Panc1 (cell line): ENCODE results near the gene KLF2. TPM values are rescaled to one million over a fixed set of nuclear protein-coding genes. Genes with fewer than 3 reads are reported as not detected.

Experiments
- ATAC-seq: fragments of 200-7000 bp; cut with Tn5 transposase; 2 replicates; pipeline ENCODE4 v1.9.1; 2020; ENCODE audit warnings: mild to moderate bottlenecking, moderate library complexity
- BruUV-seq: library from RNA; stranded (reverse); fragments of 400-500 nt; replicated peaks from 2 replicates; lab custom pipeline; 2021; lab: Mats Ljungman, UMichigan
- CTCF ChIA-PET: fragments of 300-600 bp; sonication (Branson Sonifier 250); formaldehyde crosslinking; loops from one replicate; lab custom pipeline; 2022; ENCODE audit warnings: antibody characterized with exemption; lab: Charles Lee
- POLR2A ChIA-PET: fragments of 300-600 bp; sonication (Branson Sonifier 250); formaldehyde crosslinking; loops from one replicate; lab custom pipeline; 2022; ENCODE audit warnings: antibody characterized with exemption; lab: Charles Lee
- DNase-seq: peaks from one replicate; pipeline ENCODE4 v3.0.0-alpha.2; 2010; ENCODE audit warnings: low read depth, low spot score
- H3K27ac ChIP-seq: 2 replicates; pipeline ENCODE4 v1.5.1; 2011; ENCODE audit warnings: mild to moderate bottlenecking, low read length, inconsistent platforms
- H3K27me3 ChIP-seq: fragments of 200-500 bp; sonication (Bioruptor generic); 2 replicates; pipeline ENCODE4 v1.6.0; 2014; ENCODE audit warnings: low read length, inconsistent platforms; ENCODE audit not compliant: control insufficient read depth, insufficient read depth
- H3K36me3 ChIP-seq: fragments of 200-500 bp; sonication (Bioruptor generic); 2 replicates; pipeline ENCODE4 v1.5.1; 2014; ENCODE audit warnings: inconsistent platforms, mild to moderate bottlenecking, low read length, moderate library complexity; ENCODE audit not compliant: control insufficient read depth, insufficient read depth
- H3K4me1 ChIP-seq: 2 replicates; pipeline ENCODE4 v1.5.1; 2011; ENCODE audit warnings: inconsistent platforms, mild to moderate bottlenecking, low read length, moderate library complexity; ENCODE audit not compliant: control insufficient read depth, insufficient read depth
- H3K4me3 ChIP-seq, 2 experiments: 2 replicates each; pipeline ENCODE4 v1.5.1; 2011 to 2012; ENCODE audit warnings: low read depth in 2 of 2, low read length in 2 of 2, mild to moderate bottlenecking in 2 of 2, inconsistent platforms in 1 of 2, moderate library complexity in 1 of 2
- H3K9me3 ChIP-seq: fragments of 200-500 bp; sonication (Bioruptor generic); 2 replicates; pipeline ENCODE4 v1.5.1; 2014; ENCODE audit warnings: low read depth, mild to moderate bottlenecking, inconsistent platforms, low read length, moderate library complexity; ENCODE audit not compliant: control insufficient read depth, insufficient read depth
- POLR2AphosphoS5 ChIP-seq: IDR thresholded peaks from 2 replicates; pipeline ENCODE4 v1.6.1; 2012; ENCODE audit warnings: mild to moderate bottlenecking, low read depth, low read length, moderate library complexity
- REST ChIP-seq, 2 experiments: IDR thresholded peaks; 2 replicates each; pipeline ENCODE4 v1.6.1; 2011 to 2012; ENCODE audit warnings: low read depth in 2 of 2, control low read depth in 1 of 2, low read length in 1 of 2, mild to moderate bottlenecking in 1 of 2, moderate library complexity in 1 of 2; ENCODE audit not compliant: insufficient read depth in 1 of 2
- SIN3A ChIP-seq: IDR thresholded peaks from 2 replicates; pipeline ENCODE4 v1.6.1; 2012; ENCODE audit warnings: low read depth, mild to moderate bottlenecking, low read length, moderate library complexity, borderline replicate concordance; ENCODE audit not compliant: insufficient read depth
- TCF7L2 ChIP-seq: IDR thresholded peaks from 2 replicates; pipeline ENCODE4 v1.6.1; 2011; ENCODE audit warnings: mild to moderate bottlenecking, low read depth, low read length, inconsistent platforms
- in situ Hi-C: cut with HindIII; loops from 2 replicates; pipeline ENCODE4 v1.10.0; 2016; ENCODE audit warnings: low sequenced_read_pairs, low pct_unique_long_range_greater_than_20kb
- intact Hi-C: fragments of 100-400 bp; cut with micrococcal nuclease; formaldehyde crosslinking; loops from one replicate; pipeline ENCODE4 v1.10.0; 2022; ENCODE audit not compliant: unreplicated experiment
- total RNA-seq: library from RNA; stranded (reverse); gene quantifications from one replicate; pipeline ENCODE4 v1.2.1, GENCODE V29; 2021; ENCODE audit not compliant: unreplicated experiment
- TF ChIP-seq, protein P1 (sequence below): fragments of 450-650 bp; IDR thresholded peaks from 2 replicates; pipeline ENCODE4 v1.5.1; 2017; ENCODE audit warnings: mild to moderate bottlenecking

Gene KLF2
- total RNA-seq, 1 experiment from 2014 or later: 3.5 TPM

DNA sequence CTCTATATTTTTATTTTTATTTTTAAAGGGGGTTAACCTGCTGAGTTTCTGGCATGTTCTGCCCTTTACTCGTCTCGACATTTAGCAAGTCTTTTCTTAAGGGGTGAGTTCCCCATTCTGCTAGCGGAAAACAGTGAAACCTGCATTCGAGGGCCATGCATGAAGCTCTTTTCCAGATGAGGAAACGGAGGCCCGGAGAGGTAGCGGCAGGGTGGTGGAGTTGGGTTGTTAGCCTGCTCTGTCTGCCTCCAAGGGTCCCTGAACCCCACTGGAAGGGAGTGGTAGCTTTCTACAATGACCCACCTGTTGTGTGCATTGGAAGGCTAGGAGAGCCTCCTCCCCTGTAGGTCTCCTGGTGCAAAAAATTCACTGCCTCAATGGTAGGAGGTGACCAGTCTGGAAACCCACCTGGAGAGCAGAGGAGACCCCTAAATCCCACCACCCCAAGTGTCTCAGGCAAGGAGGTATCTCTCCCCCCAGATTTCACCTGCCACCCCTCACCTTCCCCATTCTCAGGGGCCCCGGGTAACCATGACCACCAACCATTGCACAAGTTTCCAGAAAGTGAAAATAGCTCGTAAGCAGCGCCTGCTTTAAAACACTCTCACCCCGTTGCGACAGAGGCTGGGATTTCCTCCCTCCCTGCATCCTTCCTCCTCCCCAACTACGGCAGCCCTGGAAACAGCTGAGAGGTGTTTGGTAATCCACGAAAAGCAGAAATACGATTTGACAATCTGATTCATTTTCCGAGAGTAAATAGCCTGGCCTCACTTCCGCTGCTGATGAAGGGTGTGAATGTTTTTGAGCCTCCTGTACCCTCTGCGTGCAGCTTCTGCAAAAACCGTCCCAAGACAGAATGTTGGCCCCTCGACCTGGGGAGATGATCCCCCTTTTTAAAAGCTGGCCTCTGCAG lies 3.5 kb downstream of the KLF2 start:
- no peaks in the 10 kb centered on the region for H3K9me3 ChIP-seq
- in situ Hi-C loops (no loop called here), intact Hi-C loops (loop anchor here (10.0 kb wide), 1 partner anchor 83 kb away; no protein-coding TSS in a partner anchor)
- BruUV-seq: no TSS peak
- DNase-seq (no peak), ATAC-seq (no peak)
- TF ChIP-seq REST (IDR thresholded peaks at IDR 0.05; ENCODE audit: insufficient read depth in 1 of 2, low read depth in 2 of 2, low read length in 1 of 2) (no peak), SIN3A (no peak)
- peaks cover 13% of the 10 kb centered on the region; the same call in 1 of the 2 replicates for H3K4me1 ChIP-seq
- H3K27ac ChIP-seq: 0 out of 2 replicates have a peak overlapping the region, but pooled peaks have one; percentile 12
- ChIA-PET POLR2A (interaction anchor here (0.6 kb wide), 1 partner anchor 27 kb away, joined by 4 read pairs; no protein-coding TSS in a partner anchor), CTCF (interaction anchor here (0.7 kb wide), 2 partner anchors 80 to 175 kb away, joined by 3 to 4 read pairs; no protein-coding TSS in a partner anchor)
- H3K4me3 ChIP-seq: 0 out of 4 replicates have a peak overlapping the region, but pooled peaks of 1 of the 2 experiments have one; percentile 8
- H3K36me3 ChIP-seq: no peaks in the 10 kb centered on the region
- H3K27me3 ChIP-seq: no peaks in the 10 kb centered on the region

DNA sequence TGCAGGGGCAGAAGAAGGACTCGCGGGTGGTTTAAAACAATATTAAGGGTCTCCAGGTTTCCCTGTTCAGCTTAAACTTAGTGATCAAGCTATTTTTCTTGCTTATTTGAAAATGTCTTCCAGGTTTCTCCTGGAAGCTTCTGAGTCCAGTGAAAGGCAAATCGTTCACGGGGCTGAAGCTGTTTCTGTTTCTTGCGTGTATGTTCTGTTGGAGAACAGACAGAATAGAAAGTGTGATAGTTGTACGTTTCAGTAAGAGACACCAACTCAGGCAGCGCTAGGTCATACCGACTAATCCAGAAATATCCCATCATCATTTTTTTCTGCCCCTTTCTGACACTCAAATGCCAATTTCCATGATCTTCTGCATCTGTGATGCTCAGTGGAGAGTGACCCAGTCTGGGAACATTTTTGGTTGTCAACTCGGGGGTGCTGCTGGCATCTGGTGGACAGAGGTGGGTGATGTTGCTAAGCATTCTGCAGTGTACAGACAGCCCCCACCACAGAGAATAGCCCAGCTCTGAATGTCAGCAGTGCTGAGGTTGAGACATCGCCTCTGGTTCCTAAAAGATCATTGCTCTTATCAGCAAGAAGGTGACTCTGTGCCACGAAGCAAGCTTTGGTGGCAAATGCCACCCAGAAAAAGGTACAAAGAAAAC lies 4.3 kb downstream of the KLF2 start:
- Histone ChIP-seq H3K36me3 (no peaks in the 10 kb centered on the region), H3K4me3 (no peak overlapping the region), H3K27ac (no peak overlapping the region), H3K4me1 (peaks cover 13% of the 10 kb centered on the region; the same call in 1 of the 2 replicates), H3K27me3 (no peaks in the 10 kb centered on the region), H3K9me3 (no peaks in the 10 kb centered on the region)
- CTCF ChIA-PET: interaction anchor here (0.5 kb wide), 1 partner anchor 45 kb away, joined by 3 read pairs; no protein-coding TSS in a partner anchor
- TF ChIP-seq POLR2AphosphoS5: no peak
- TF ChIP-seq SIN3A: no peak
- no peak for TF ChIP-seq TCF7L2
- no peak for TF ChIP-seq REST (IDR thresholded peaks at IDR 0.05; ENCODE audit: insufficient read depth in 1 of 2, low read depth in 2 of 2, low read length in 1 of 2)
- TF ChIP-seq, protein P1, sequence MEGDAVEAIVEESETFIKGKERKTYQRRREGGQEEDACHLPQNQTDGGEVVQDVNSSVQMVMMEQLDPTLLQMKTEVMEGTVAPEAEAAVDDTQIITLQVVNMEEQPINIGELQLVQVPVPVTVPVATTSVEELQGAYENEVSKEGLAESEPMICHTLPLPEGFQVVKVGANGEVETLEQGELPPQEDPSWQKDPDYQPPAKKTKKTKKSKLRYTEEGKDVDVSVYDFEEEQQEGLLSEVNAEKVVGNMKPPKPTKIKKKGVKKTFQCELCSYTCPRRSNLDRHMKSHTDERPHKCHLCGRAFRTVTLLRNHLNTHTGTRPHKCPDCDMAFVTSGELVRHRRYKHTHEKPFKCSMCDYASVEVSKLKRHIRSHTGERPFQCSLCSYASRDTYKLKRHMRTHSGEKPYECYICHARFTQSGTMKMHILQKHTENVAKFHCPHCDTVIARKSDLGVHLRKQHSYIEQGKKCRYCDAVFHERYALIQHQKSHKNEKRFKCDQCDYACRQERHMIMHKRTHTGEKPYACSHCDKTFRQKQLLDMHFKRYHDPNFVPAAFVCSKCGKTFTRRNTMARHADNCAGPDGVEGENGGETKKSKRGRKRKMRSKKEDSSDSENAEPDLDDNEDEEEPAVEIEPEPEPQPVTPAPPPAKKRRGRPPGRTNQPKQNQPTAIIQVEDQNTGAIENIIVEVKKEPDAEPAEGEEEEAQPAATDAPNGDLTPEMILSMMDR: no peak
- BruUV-seq: no TSS peak
- POLR2A ChIA-PET: interaction anchor here (0.6 kb wide), 1 partner anchor 26 kb away, joined by 4 read pairs; no protein-coding TSS in a partner anchor
- intact Hi-C loops: loop anchor here (10.0 kb wide), 1 partner anchor 84 kb away; no protein-coding TSS in a partner anchor
- DNase-seq: no peak
- no peak for ATAC-seq
- in situ Hi-C loops: no loop called here
